Activated T-cell treated with anti-CD3 and anti-CD28 coated beads for 1 hour (primary cell): ENCODE results near the gene FGF8.

ENCODE experiments used
- DNase-seq: peaks from one replicate; pipeline ENCODE4 v3.0.0-alpha.2; 2020; ENCODE audit warnings: low read depth

The FGF8 gene

DNA sequence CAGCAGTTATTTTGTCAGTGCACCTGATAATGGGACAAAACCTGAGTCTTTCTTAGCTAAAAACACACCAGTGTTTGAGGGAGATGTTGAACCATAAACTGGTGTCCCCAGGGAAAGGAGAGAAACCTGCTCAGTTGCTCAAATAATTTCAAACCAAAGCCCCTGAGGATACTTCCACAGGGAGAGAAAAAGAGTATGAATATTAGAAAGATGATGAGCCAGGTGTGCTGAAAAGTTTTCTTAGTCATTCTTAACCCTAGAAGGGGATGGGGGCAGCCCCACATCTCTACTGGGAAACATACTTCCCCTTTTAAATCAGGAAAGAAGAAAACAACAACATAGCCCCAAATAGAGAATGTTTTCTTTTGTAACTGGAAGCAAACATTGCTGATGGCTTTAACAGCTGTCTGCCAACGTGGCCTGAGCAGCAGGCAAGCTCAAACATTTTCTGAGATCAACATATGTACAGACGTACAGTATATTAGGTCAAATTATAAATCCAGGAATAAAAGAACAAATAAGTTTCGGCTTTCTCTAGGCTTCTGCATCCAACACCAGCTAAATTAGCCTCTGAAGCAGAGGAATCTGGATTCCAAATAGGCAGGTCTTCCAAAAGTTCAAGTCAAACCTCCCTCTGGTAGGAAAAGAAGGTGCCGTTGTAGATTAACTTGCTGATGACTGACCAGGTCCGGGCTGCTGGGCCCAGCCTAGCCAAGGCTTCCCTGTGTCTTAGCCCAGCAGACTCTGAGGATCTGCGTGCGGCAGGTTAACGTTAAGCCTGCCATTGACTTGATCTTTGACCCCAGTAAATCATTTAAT is 50.4 kb downstream of the FGF8 start:
- no peak for DNase-seq

DNA sequence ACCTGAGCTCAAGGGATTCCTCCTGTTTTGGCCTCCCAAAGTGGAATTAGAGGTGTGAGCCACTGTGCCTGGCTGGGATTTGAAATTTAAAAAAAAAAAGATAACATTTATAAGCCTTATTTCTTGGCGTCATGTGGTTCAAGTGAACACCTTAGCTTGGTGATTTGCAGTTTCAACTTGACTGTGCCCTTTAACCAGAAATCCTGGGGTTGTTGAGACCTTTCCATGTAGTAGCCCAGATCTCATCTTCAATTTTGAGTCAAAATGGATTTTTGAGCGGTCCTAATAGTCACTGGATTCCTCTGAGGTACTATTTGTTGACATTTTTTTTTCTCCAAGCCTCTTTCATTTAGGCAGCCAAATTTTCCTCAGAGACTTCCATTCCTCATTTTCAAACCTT is 51.5 kb downstream of the FGF8 start:
- no peak for DNase-seq

GRCh38 chr10:101723176-101723575 is 52.7 kb downstream of the FGF8 start:
- DNase-seq: no peak

DNA sequence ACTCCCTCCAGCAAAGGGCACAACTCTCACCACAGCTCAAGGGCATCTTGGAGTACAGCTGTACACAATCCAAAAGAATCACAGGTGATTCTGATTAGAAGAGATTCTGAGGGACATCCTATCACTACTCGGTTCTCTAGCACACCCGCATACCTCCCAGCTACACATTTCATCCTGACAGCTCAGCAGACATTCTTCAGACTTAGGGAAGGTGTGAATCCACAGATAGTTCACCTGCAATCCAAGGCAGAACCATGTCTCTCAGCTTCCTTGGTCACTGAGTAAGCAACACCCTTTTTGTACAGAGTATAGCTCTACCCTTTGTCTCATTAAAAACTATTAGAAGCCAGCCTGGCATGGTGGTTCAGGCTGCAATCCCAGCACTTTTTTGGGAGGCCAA is 54.1 kb downstream of the FGF8 start:
- DNase-seq: no peak

DNA sequence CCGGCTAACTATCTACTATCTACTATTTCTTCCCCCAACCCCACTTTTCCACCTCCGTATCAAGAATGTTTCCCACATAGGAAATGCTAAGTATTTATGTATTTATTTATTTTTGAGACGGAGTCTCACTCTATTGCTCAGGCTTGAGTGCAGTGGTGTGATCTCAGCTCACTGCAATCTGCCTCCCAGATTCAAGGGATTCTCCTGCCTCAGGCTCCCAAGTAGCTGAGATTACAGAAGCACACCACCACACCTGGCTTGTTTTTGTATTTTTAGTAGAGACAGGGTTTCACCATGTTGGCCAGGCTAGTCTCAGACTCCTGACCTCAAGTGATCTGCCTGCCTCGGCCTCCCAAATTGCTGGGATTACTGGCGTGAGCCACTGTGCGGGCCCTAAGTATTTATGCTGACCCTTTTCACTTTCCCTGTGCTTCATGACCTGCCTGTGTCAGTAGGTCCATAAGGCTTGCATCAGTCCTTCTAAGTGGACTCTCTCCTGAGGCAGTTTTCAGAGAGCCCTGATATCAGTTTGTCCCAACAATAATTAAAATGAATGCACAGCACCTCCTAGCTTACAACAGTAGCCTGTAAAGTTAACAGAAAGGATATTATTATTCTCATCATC is 55.2 kb downstream of the FGF8 start:
- no peak for DNase-seq
